B cell (primary cell): ENCODE results near the gene MYCBP. TPM values are rescaled to one million over a fixed set of nuclear protein-coding genes. Genes with fewer than 3 reads are reported as not detected.
A peak's percentile ranks its signal among the peaks of the same experiment; 100 is the strongest.

Experiments
- ATAC-seq: fragments of 200-7000 bp; cut with Tn5 transposase; one replicate; pipeline ENCODE4 v1.10.0; 2021; ENCODE audit warnings: low read depth, mild to moderate bottlenecking, moderate number of reproducible peaks, moderate library complexity
- CTCF ChIA-PET: fragments of 350-600 bp; sonication (Branson Sonifier 250); formaldehyde crosslinking; loops from one replicate; lab custom pipeline; 2021; ENCODE audit warnings: antibody characterized with exemption, inconsistent platforms; lab: Charles Lee
- POLR2A ChIA-PET: fragments of 350-600 bp; sonication (Branson Sonifier 250); formaldehyde crosslinking; loops from one replicate; lab custom pipeline; 2021; ENCODE audit warnings: antibody characterized with exemption; lab: Charles Lee
- DNase-seq: peaks from one replicate; pipeline ENCODE4 v3.0.0; 2013
- H2AFZ ChIP-seq: 2 replicates; pipeline ENCODE4 v1.6.1; 2012; ENCODE audit warnings: mild to moderate bottlenecking, low read depth, low read length; ENCODE audit not compliant: insufficient read depth, poor library complexity, severe bottlenecking
- H3K27ac ChIP-seq, 2 donors: 1 replicate in 1 of 2; 2 replicates in 1 of 2; pipeline ENCODE4 v1.5.1; 2012 to 2013; ENCODE audit warnings: low read length in 2 of 2, mild to moderate bottlenecking in 2 of 2, moderate library complexity in 1 of 2
- H3K27me3 ChIP-seq, 4 experiments: fragments of 200-600 bp in 1 of 4; sonication (generic) in 1 of 4; replicated peaks in 1 of 4; 1 replicate in 2 of 4; 2 replicates in 2 of 4; pipeline versions ENCODE4 v1.6.1 to v1.7.0; 2013 to 2016; ENCODE audit warnings: low read length in 3 of 4, mild to moderate bottlenecking in 2 of 4, mixed read lengths in 1 of 4, moderate library complexity in 1 of 4; ENCODE audit not compliant: insufficient read depth in 4 of 4, control insufficient read depth in 3 of 4; ENCODE audit errors: control extremely low read depth in 1 of 4
- H3K36me3 ChIP-seq, 2 experiments: replicated peaks in 1 of 2; 1 replicate in 1 of 2; 2 replicates in 1 of 2; pipeline versions ENCODE4 v1.6.1 to v1.7.1; 2013; ENCODE audit warnings: low read length in 1 of 2; ENCODE audit not compliant: insufficient read depth in 2 of 2, control insufficient read depth in 1 of 2; ENCODE audit errors: control extremely low read depth in 1 of 2, extremely low read depth in 1 of 2
- H3K4me1 ChIP-seq, 2 donors: fragments of 200-600 bp in 1 of 2; sonication (generic) in 1 of 2; 1 replicate in 1 of 2; 2 replicates in 1 of 2; pipeline versions ENCODE4 v1.5.1 to v1.6.1; 2013 to 2017; ENCODE audit warnings: low read length in 2 of 2; ENCODE audit not compliant: control insufficient read depth in 2 of 2, insufficient read depth in 2 of 2
- H3K4me2 ChIP-seq: replicated peaks from 2 replicates; pipeline ENCODE3; 2012; ENCODE audit warnings: mild to moderate bottlenecking, low read depth, low read length; ENCODE audit not compliant: poor library complexity, severe bottlenecking
- H3K4me3 ChIP-seq, 5 experiments: fragments of 200-600 bp in 1 of 5; sonication (generic) in 1 of 5; 1 replicate in 3 of 5; 2 replicates in 2 of 5; pipeline versions ENCODE4 v1.5.1 to v1.7.0; 2011 to 2016; ENCODE audit warnings: low read length in 4 of 5, mild to moderate bottlenecking in 4 of 5, low read depth in 2 of 5, control low read depth in 1 of 5, moderate library complexity in 1 of 5; ENCODE audit not compliant: insufficient read depth in 1 of 5; ENCODE audit errors: control extremely low read depth in 1 of 5, extremely low read depth in 1 of 5
- H3K79me2 ChIP-seq: fragments of 200-600 bp; sonication (generic); one replicate; pipeline ENCODE4 v1.6.0; 2016; ENCODE audit warnings: low read length; ENCODE audit not compliant: control insufficient read depth, insufficient read depth
- H3K9ac ChIP-seq: fragments of 200-600 bp; sonication (generic); 2 replicates; pipeline ENCODE4 v1.6.1; 2017; ENCODE audit warnings: mild to moderate bottlenecking, low read length, moderate library complexity
- H3K9me3 ChIP-seq, 3 donors: one replicate each; pipeline versions ENCODE4 v1.6.1 to v1.7.1; 2013; ENCODE audit warnings: low read length in 2 of 3; ENCODE audit not compliant: control insufficient read depth in 2 of 3, insufficient read depth in 1 of 3; ENCODE audit errors: control extremely low read depth in 1 of 3
- H4K20me1 ChIP-seq: 2 replicates; pipeline ENCODE4 v1.6.0; 2012; ENCODE audit warnings: mild to moderate bottlenecking, low read length; ENCODE audit not compliant: insufficient read depth, control insufficient read depth, poor library complexity, severe bottlenecking
- H3K27ac Mint-ChIP-seq: one replicate; pipeline ENCODE4 v1.8.0; 2021; ENCODE audit warnings: mixed read lengths
- H3K27me3 Mint-ChIP-seq: one replicate; pipeline ENCODE4 v1.8.0; 2021; ENCODE audit warnings: mixed read lengths
- H3K4me1 Mint-ChIP-seq: one replicate; pipeline ENCODE4 v1.8.0; 2021; ENCODE audit warnings: mixed read lengths
- H3K4me3 Mint-ChIP-seq: one replicate; pipeline ENCODE4 v1.8.0; 2021; ENCODE audit warnings: mixed read lengths
- H3K9me3 Mint-ChIP-seq: one replicate; pipeline ENCODE4 v1.8.0; 2022; ENCODE audit warnings: mixed read lengths; ENCODE audit not compliant: insufficient read depth
- EZH2 ChIP-seq: IDR thresholded peaks from 2 replicates; pipeline ENCODE4 v1.6.1; 2012; ENCODE audit warnings: borderline replicate concordance, low read depth, mild to moderate bottlenecking, moderate library complexity, low read length; ENCODE audit not compliant: insufficient read depth, poor library complexity, severe bottlenecking
- WGBS: methylation state at CpG from one replicate; pipeline ENCODE4 v1.1.5; 2013; ENCODE audit warnings: missing lambda C conversion rate; ENCODE audit not compliant: insufficient coverage; 5-methylcytosine and 5-hydroxymethylcytosine counted together
- intact Hi-C: fragments of 100-400 bp; cut with micrococcal nuclease; formaldehyde crosslinking; loops from one replicate; pipeline ENCODE4 v1.10.0; 2022
- polyA plus RNA-seq: library from polyadenylated mRNA; depleted of rRNA; stranded (reverse); fragments of >200 nt; gene quantifications from 2 replicates; pipeline ENCODE4 v1.2.3, GENCODE V29; 2012
- total RNA-seq, 2 donors: library from RNA; stranded (reverse); fragments of 120-200 nt in 1 of 2; gene quantifications; 1 replicate in 1 of 2; 2 replicates in 1 of 2; pipeline versions ENCODE4 v1.2.3 to v1.2.4, GENCODE V29; 2013 to 2022
- TF ChIP-seq, protein P1 (sequence below): fragments of 200-600 bp; IDR thresholded peaks from one replicate; pipeline ENCODE4 v1.8.0; 2022; ENCODE audit warnings: antibody characterized with exemption, mild to moderate bottlenecking

Gene MYCBP
- total and polyA plus RNA-seq, 2 donors (not counting 1 experiment from before 2014, with no cell fraction given) = 3.1 to 7.8 TPM

DNA sequence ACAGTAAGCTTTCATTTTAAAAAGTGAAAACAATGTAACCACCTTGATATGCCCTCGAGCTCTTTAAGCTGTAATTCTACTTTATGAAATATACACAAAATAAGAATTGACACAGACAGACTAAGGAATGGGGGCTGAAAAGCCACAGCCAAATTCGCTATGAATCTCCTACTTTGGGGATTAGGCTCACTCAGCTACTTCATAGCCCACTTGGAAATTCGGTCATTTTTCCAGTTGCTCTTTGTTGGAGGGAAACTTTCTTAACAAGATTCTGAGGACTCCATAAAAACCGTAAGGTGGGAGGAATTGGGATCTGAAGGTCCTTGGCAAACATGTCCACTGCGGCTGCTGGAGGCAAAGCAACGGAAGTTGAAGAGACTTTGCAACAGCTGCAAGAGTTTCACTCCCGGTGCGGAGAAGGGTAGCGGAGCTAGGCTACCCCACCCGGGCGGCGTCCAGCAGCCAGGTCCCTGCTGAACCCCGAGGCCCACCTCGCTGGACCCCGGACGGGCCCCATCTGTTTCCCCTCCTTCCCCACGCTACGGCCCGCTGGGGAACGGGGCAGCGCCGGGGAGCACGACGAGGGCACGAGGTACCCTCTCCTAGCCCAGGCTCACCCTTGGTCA, 634 bp downstream of the MYCBP start:
- 2% methylated on average over 23 of the region's 25 CpGs for WGBS
- Mint-ChIP-seq H3K27ac (peak overlapping the region; percentile 92), H3K9me3 (no peaks in the 10 kb centered on the region), H3K4me3 (peak overlapping the region; percentile 94), H3K27me3 (no peaks in the 10 kb centered on the region), H3K4me1 (peaks cover 32% of the 10 kb centered on the region)
- Histone ChIP-seq H3K4me1 (peaks cover 18 to 26% of the 10 kb centered on the region in 2 donors), H3K9ac (peak overlapping the region; percentile 91), H4K20me1 (peaks cover 8% of the 10 kb centered on the region), H3K9me3 (no peaks in the 10 kb centered on the region), H3K36me3 (peaks cover 0 to 2% of the 10 kb centered on the region in 2 experiments), H3K4me2 (peak overlapping the region; percentile 88), H3K79me2 (peaks cover 48% of the 10 kb centered on the region), H3K4me3 (peak overlapping the region; percentile 57 to 93 (median 85)), H3K27me3 (no peaks in the 10 kb centered on the region), H3K27ac (peak overlapping the region; percentile 39 to 82), H2AFZ (peak overlapping the region; percentile 94)
- DNase-seq (no peak), ATAC-seq (peak; percentile 1)
- ChIA-PET POLR2A (interaction anchor here (0.5 to 2.8 kb wide), 2 partner anchors 13 to 188 kb away, joined by 10 to 16 read pairs; partner anchors contain the start of gene RRAGC), CTCF (interaction anchor here (1.3 to 1.6 kb wide), 2 partner anchors 10 to 217 kb away, joined by 3 to 4 read pairs; no protein-coding TSS in a partner anchor)
- TF ChIP-seq, protein P1, sequence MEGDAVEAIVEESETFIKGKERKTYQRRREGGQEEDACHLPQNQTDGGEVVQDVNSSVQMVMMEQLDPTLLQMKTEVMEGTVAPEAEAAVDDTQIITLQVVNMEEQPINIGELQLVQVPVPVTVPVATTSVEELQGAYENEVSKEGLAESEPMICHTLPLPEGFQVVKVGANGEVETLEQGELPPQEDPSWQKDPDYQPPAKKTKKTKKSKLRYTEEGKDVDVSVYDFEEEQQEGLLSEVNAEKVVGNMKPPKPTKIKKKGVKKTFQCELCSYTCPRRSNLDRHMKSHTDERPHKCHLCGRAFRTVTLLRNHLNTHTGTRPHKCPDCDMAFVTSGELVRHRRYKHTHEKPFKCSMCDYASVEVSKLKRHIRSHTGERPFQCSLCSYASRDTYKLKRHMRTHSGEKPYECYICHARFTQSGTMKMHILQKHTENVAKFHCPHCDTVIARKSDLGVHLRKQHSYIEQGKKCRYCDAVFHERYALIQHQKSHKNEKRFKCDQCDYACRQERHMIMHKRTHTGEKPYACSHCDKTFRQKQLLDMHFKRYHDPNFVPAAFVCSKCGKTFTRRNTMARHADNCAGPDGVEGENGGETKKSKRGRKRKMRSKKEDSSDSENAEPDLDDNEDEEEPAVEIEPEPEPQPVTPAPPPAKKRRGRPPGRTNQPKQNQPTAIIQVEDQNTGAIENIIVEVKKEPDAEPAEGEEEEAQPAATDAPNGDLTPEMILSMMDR = no peak
- TF ChIP-seq EZH2 = no peak
- intact Hi-C loops = loop anchor here (1.0 to 5.0 kb wide), 3 partner anchors 13 to 155 kb away; partner anchors contain the start of genes AKIRIN1, NDUFS5 and RRAGC

DNA sequence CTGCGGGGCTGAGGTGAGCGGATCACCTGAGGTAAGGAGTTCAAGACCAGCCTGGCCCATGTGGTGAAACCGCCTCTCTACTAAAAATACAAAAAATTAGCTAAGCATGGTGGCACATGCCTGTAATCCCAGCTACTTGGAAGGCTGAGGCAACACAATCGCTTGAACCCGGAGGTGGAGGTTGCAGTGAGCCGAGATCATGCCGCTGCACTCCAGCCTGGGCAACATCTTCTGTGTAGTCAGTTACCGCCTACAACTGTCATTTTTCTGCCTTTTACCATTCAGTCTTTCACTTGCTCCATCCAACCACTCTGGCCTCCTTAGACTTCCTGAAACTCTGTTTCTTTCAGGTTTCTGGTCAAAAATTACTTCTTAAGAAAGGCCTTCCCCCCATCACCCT, 2.2 kb downstream of the MYCBP start:
- intact Hi-C loops = loop anchor here (5.0 kb wide), 1 partner anchor 156 kb away; the partner anchor contains the start of gene NDUFS5
- Histone ChIP-seq H3K79me2 (peaks cover 55% of the 10 kb centered on the region), H2AFZ (no peak overlapping the region), H3K9me3 (no peaks in the 10 kb centered on the region), H3K27ac (no peak overlapping the region), H3K4me3 (no peak overlapping the region), H3K36me3 (peaks cover 0 to 3% of the 10 kb centered on the region in 2 experiments), H3K4me1 (peaks cover 18 to 27% of the 10 kb centered on the region in 2 donors), H3K9ac (no peak overlapping the region), H3K4me2 (no peak overlapping the region), H3K27me3 (no peaks in the 10 kb centered on the region), H4K20me1 (peaks cover 9% of the 10 kb centered on the region)
- DNase-seq (no peak), ATAC-seq (no peak)
- H3K4me3 Mint-ChIP-seq = no peak overlapping the region
- TF ChIP-seq, protein P1 = no peak
- no peak for TF ChIP-seq EZH2
- peaks cover 33% of the 10 kb centered on the region for H3K4me1 Mint-ChIP-seq
- H3K27me3 Mint-ChIP-seq = no peaks in the 10 kb centered on the region
- 96% methylated on average over 7 of the region's 8 CpGs for WGBS
- CTCF ChIA-PET = no interaction called here
- no peaks in the 10 kb centered on the region for H3K9me3 Mint-ChIP-seq
- POLR2A ChIA-PET = no interaction called here
- no peak overlapping the region for H3K27ac Mint-ChIP-seq
